A549 (cell line): ENCODE data around the gene HIGD1A. TPM values are rescaled to one million over a fixed set of nuclear protein-coding genes. Genes with fewer than 3 reads are reported as not detected.

Source experiments
- ATAC-seq, 2 experiments: fragments of 200-7000 bp in 1 of 2; fragments of >200 bp in 1 of 2; cut with Nextera tagmentation in 1 of 2; cut with Tn5 transposase in 1 of 2; 3 replicates each; pipeline versions ENCODE4 v1.8.0 to v1.9.1; 2018 to 2020; ENCODE audit warnings: mild to moderate bottlenecking in 1 of 2, moderate library complexity in 1 of 2
- CTCF ChIA-PET: fragments of 300-600 bp; sonication (Branson Sonifier 250); formaldehyde crosslinking; extraction: SDS; loops from one replicate; lab custom pipeline; 2021; ENCODE audit warnings: antibody characterized with exemption, inconsistent platforms; lab: Yijun Ruan, JAX
- POLR2A ChIA-PET: fragments of 350-600 bp; formaldehyde crosslinking; extraction: SDS; loops from one replicate; lab custom pipeline; 2021; ENCODE audit warnings: antibody characterized with exemption, inconsistent platforms; lab: Yijun Ruan, JAX
- DNase-seq, 2 experiments: peaks; one replicate each; pipeline versions ENCODE4 v3.0.0 to v3.0.0-alpha.2; 2011 to 2016; ENCODE audit warnings: low read depth in 1 of 2, low spot score in 1 of 2
- FAIRE-seq: peaks from 2 replicates; lab custom pipeline; 2011; peaks lifted over from hg19 to GRCh38; lab: Jason Lieb, UNC
- H3K27ac ChIP-seq, 2 experiments: fragments of >200 bp; sonication (Bioruptor Twin); formaldehyde crosslinking; 3 replicates each; pipeline ENCODE4 v1.5.1; 2016 to 2017
- H3K4me1 ChIP-seq: fragments of >200 bp; sonication (Bioruptor Twin); formaldehyde crosslinking; 3 replicates; pipeline ENCODE4 v1.6.1; 2016
- H3K4me2 ChIP-seq: fragments of >200 bp; sonication (Bioruptor Twin); formaldehyde crosslinking; 3 replicates; pipeline ENCODE4 v1.6.1; 2016
- H3K4me3 ChIP-seq: fragments of >200 bp; sonication (Bioruptor Twin); formaldehyde crosslinking; 3 replicates; pipeline ENCODE4 v1.5.1; 2016
- H3K9me3 ChIP-seq: fragments of >200 bp; sonication (Bioruptor Twin); formaldehyde crosslinking; 3 replicates; pipeline ENCODE4 v1.6.1; 2016
- CBX2 ChIP-seq: fragments of 200-600 bp; sonication (generic); IDR thresholded peaks from 2 replicates; pipeline ENCODE4 v1.6.1; 2016; ENCODE audit warnings: low read depth, mild to moderate bottlenecking, borderline replicate concordance
- CEBPB ChIP-seq, 2 experiments: fragments of >200 bp in 1 of 2; sonication (Bioruptor Twin) in 1 of 2; formaldehyde crosslinking in 1 of 2; IDR thresholded peaks; 2 replicates each; pipeline ENCODE4 v1.6.1; 2012 to 2016
- CHD4 ChIP-seq: fragments of 200-600 bp; sonication (generic); IDR thresholded peaks from 2 replicates; pipeline ENCODE4 v1.6.1; 2016; ENCODE audit warnings: antibody characterized with exemption, mild to moderate bottlenecking, borderline replicate concordance
- EHF ChIP-seq: fragments of 250-450 bp; sonication (Bioruptor Pico); IDR thresholded peaks from 2 replicates; pipeline ENCODE4 v1.5.0; 2020; ENCODE audit warnings: mild to moderate bottlenecking
- HDAC2 ChIP-seq: fragments of 200-600 bp; sonication (generic); IDR thresholded peaks from 2 replicates; pipeline ENCODE4 v1.6.1; 2016
- HEYL ChIP-seq: fragments of 250-450 bp; sonication (Bioruptor Pico); IDR thresholded peaks from 2 replicates; pipeline ENCODE4 v1.8.0; 2021; ENCODE audit warnings: mild to moderate bottlenecking, moderate library complexity
- HOXA7 ChIP-seq: fragments of 250-450 bp; sonication (Bioruptor Pico); IDR thresholded peaks from 2 replicates; pipeline ENCODE4 v1.5.0; 2020; ENCODE audit warnings: mild to moderate bottlenecking, moderate library complexity
- JUN ChIP-seq, 2 experiments: fragments of >200 bp; sonication (Bioruptor Twin); formaldehyde crosslinking; IDR thresholded peaks; 2 replicates in 1 of 2; 3 replicates in 1 of 2; pipeline ENCODE4 v1.6.1; 2016 to 2017
- JUNB ChIP-seq: fragments of >200 bp; sonication (Bioruptor Twin); formaldehyde crosslinking; IDR thresholded peaks from 2 replicates; pipeline ENCODE4 v1.6.1; 2016
- KDM1A ChIP-seq: fragments of 200-600 bp; sonication (generic); IDR thresholded peaks from 2 replicates; pipeline ENCODE4 v1.6.1; 2016; ENCODE audit warnings: low read depth, mild to moderate bottlenecking
- MAFK ChIP-seq: fragments of 450-650 bp; IDR thresholded peaks from 2 replicates; pipeline ENCODE4 v1.6.1; 2014; ENCODE audit not compliant: partially characterized antibody
- MAZ ChIP-seq: fragments of 150-350 bp; IDR thresholded peaks from 2 replicates; pipeline ENCODE4 v1.6.1; 2014; ENCODE audit warnings: antibody characterized with exemption, low read depth, low read length, borderline replicate concordance
- NFE2L2 ChIP-seq: fragments of 150-350 bp; conservative IDR thresholded peaks from 2 replicates; pipeline ENCODE4 v1.6.1; 2014; ENCODE audit warnings: low read length
- RAD21 ChIP-seq, 2 experiments: fragments of >200 bp in 1 of 2; sonication (Bioruptor Twin) in 1 of 2; formaldehyde crosslinking in 1 of 2; IDR thresholded peaks in 1 of 2; conservative IDR thresholded peaks in 1 of 2; 2 replicates in 1 of 2; 3 replicates in 1 of 2; pipeline ENCODE4 v1.6.1; 2012 to 2018; ENCODE audit warnings: inconsistent platforms in 1 of 2
- RCOR1 ChIP-seq: fragments of 150-350 bp; IDR thresholded peaks from 2 replicates; pipeline ENCODE4 v1.6.1; 2014; ENCODE audit warnings: antibody characterized with exemption, low read length, low read depth
- RFX5 ChIP-seq: fragments of 450-650 bp; IDR thresholded peaks from 2 replicates; pipeline ENCODE4 v1.7.1; 2014; ENCODE audit warnings: antibody characterized with exemption, mild to moderate bottlenecking, moderate library complexity
- SREBF2 ChIP-seq: fragments of 450-650 bp; IDR thresholded peaks from 2 replicates; pipeline ENCODE4 v1.6.1; 2014; ENCODE audit warnings: mild to moderate bottlenecking, moderate library complexity
- TFCP2L1 ChIP-seq: fragments of 250-450 bp; sonication (Bioruptor Pico); IDR thresholded peaks from 2 replicates; pipeline ENCODE4 v1.5.0; 2021; ENCODE audit warnings: mild to moderate bottlenecking
- ZC3H11A ChIP-seq: fragments of 450-650 bp; IDR thresholded peaks from 2 replicates; pipeline ENCODE4 v1.6.1; 2014; ENCODE audit warnings: antibody characterized with exemption, mild to moderate bottlenecking
- ZNF302 ChIP-seq: fragments of 250-450 bp; sonication (Bioruptor Pico); IDR thresholded peaks from 2 replicates; pipeline ENCODE4 v1.9.0; 2021; ENCODE audit warnings: inconsistent platforms, mild to moderate bottlenecking, moderate library complexity
- WGBS: methylation state at CpG from one replicate; pipeline ENCODE4 v1.1.6; 2017; ENCODE audit errors: missing lambda C conversion rate; 5-methylcytosine and 5-hydroxymethylcytosine counted together
- polyA plus RNA-seq, 4 experiments: library from polyadenylated mRNA; depleted of rRNA in 3 of 4; stranded (reverse); fragments of >200 nt; fragmentation: RNase III in 1 of 4; extraction: RNeasy Plus Mini Kit Qiagen cat#74134 plus additional on column Dnase treatment in 1 of 4; gene quantifications; 2 replicates in 3 of 4; 3 replicates in 1 of 4; pipeline ENCODE4 v1.2.3, GENCODE V29; 2011 to 2017
- TF ChIP-seq, protein P1 (sequence below): fragments of 250-450 bp; sonication (Bioruptor Pico); IDR thresholded peaks from 2 replicates; pipeline ENCODE4 v1.5.0; 2020; ENCODE audit warnings: low read depth, mild to moderate bottlenecking, moderate library complexity
- TF ChIP-seq, protein P2 (sequence below): fragments of 450-650 bp; IDR thresholded peaks from 2 replicates; pipeline ENCODE4 v1.6.1; 2014; ENCODE audit warnings: antibody characterized with exemption
- TF ChIP-seq, protein P3 (sequence below): fragments of 200-600 bp; sonication (generic); IDR thresholded peaks from 2 replicates; pipeline ENCODE4 v1.6.1; 2016; ENCODE audit warnings: antibody characterized with exemption, mild to moderate bottlenecking, moderate library complexity

HIGD1A gene
- polyA plus RNA-seq, 2 of the 4 experiments (the other 2 are of a cell fraction): 146 to 158 TPM

DNA sequence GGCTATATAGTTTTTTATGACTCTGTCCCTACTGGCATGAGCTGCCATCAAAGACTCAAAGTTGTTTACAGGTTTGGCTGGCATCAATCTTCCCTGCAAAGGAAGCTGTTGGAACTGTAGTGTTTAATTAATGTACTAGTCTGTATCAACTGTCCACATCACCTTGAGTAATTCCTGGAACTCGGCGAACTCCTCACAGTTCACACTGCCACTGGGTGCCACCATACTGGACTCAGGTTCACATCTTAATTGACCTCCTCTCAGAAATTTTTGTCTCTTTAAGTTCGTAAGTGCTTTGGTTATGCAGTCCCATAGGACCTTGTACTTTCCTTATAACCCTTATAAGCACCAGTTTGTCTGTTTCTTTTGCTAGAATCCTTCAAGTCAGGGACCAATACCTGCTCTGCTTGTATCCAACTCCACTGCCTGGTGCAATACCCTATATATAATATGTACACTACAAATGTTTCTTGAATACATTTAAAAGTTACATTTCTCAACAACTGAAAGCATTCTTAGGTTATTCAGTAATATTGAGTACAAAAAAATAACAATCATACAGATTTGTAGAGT lies 3.2 kb downstream of the HIGD1A start:
- ChIA-PET POLR2A (no interaction called here), CTCF (interaction anchor here (1.1 to 1.7 kb wide), 3 partner anchors 16 to 39 kb away, joined by 5 to 7 read pairs (median 5); no protein-coding TSS in a partner anchor)
- WGBS: 95% methylated on average over 3 of the region's 3 CpGs
- H3K9me3 ChIP-seq: no peaks in the 10 kb centered on the region
- ATAC-seq (no peak), FAIRE-seq (no peak), DNase-seq (no peak)
- no peak overlapping the region for H3K4me2 ChIP-seq
- peaks cover 12% of the 10 kb centered on the region for H3K4me1 ChIP-seq
- TF ChIP-seq RAD21 (conservative IDR thresholded peaks at IDR 0.05 in 1 of 2, IDR thresholded peaks at IDR 0.05 in 1 of 2) (no peak), MAZ (no peak), HDAC2 (no peak), RFX5 (no peak), SREBF2 (no peak), MAFK (no peak), ZC3H11A (no peak), JUNB (no peak), CBX2 (no peak), JUN (IDR thresholded peaks at IDR 0.05) (no peak), ZNF302 (CRISPR knock-in tag) (no peak)
- TF ChIP-seq, protein P1, sequence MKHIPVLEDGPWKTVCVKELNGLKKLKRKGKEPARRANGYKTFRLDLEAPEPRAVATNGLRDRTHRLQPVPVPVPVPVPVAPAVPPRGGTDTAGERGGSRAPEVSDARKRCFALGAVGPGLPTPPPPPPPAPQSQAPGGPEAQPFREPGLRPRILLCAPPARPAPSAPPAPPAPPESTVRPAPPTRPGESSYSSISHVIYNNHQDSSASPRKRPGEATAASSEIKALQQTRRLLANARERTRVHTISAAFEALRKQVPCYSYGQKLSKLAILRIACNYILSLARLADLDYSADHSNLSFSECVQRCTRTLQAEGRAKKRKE (CRISPR knock-in tag): no peak
- TF ChIP-seq, protein P2, sequence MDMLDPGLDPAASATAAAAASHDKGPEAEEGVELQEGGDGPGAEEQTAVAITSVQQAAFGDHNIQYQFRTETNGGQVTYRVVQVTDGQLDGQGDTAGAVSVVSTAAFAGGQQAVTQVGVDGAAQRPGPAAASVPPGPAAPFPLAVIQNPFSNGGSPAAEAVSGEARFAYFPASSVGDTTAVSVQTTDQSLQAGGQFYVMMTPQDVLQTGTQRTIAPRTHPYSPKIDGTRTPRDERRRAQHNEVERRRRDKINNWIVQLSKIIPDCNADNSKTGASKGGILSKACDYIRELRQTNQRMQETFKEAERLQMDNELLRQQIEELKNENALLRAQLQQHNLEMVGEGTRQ: no peak
- TF ChIP-seq, protein P3, sequence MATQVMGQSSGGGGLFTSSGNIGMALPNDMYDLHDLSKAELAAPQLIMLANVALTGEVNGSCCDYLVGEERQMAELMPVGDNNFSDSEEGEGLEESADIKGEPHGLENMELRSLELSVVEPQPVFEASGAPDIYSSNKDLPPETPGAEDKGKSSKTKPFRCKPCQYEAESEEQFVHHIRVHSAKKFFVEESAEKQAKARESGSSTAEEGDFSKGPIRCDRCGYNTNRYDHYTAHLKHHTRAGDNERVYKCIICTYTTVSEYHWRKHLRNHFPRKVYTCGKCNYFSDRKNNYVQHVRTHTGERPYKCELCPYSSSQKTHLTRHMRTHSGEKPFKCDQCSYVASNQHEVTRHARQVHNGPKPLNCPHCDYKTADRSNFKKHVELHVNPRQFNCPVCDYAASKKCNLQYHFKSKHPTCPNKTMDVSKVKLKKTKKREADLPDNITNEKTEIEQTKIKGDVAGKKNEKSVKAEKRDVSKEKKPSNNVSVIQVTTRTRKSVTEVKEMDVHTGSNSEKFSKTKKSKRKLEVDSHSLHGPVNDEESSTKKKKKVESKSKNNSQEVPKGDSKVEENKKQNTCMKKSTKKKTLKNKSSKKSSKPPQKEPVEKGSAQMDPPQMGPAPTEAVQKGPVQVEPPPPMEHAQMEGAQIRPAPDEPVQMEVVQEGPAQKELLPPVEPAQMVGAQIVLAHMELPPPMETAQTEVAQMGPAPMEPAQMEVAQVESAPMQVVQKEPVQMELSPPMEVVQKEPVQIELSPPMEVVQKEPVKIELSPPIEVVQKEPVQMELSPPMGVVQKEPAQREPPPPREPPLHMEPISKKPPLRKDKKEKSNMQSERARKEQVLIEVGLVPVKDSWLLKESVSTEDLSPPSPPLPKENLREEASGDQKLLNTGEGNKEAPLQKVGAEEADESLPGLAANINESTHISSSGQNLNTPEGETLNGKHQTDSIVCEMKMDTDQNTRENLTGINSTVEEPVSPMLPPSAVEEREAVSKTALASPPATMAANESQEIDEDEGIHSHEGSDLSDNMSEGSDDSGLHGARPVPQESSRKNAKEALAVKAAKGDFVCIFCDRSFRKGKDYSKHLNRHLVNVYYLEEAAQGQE: no peak
- TF ChIP-seq, all 56 proteins: peak for 0
- H3K4me3 ChIP-seq: no peak overlapping the region
- H3K27ac ChIP-seq: no peak overlapping the region

DNA sequence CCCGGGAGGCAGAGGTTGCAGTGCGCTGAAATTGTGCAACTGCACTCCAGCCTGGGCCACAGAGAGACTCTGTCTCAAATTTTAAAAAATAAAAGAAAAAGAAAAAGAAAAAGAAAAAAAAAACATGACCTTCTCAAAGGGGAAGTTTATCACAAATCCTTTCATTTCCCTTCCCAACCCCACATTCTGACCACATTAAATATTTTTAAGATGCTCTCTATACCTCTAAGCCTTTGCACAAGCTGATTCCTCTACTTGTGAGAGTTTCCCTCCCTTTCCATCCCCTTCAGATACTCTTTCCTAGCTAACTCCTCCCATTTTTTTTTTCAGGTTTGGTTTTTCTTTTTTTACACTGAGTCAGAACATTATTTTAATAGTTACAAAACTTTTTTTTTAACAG lies 4.0 kb downstream of the HIGD1A start:
- WGBS: 93% methylated on average over 2 of the region's 2 CpGs
- ATAC-seq: no peak
- Histone ChIP-seq H3K4me2 (no peak overlapping the region), H3K9me3 (no peaks in the 10 kb centered on the region), H3K4me3 (no peak overlapping the region), H3K27ac (no peak overlapping the region), H3K4me1 (peaks cover 12% of the 10 kb centered on the region)
- ChIA-PET CTCF (interaction anchor here (0.9 to 1.7 kb wide), 4 partner anchors 17 to 39 kb away, joined by 4 to 7 read pairs (median 5); no protein-coding TSS in a partner anchor), POLR2A (no interaction called here)
- no peak for FAIRE-seq
- no peak for DNase-seq
- no peak for TF ChIP-seq SREBF2
- TF ChIP-seq RCOR1: no peak
- no peak for TF ChIP-seq TFCP2L1 (CRISPR knock-in tag)
- TF ChIP-seq CEBPB (IDR thresholded peaks at IDR 0.05): no peak
- TF ChIP-seq HEYL (CRISPR knock-in tag): no peak
- TF ChIP-seq HOXA7 (CRISPR knock-in tag): no peak
- no peak for TF ChIP-seq CHD4
- no peak for TF ChIP-seq KDM1A
- no peak for TF ChIP-seq RFX5
- TF ChIP-seq NFE2L2: no peak
- no peak for TF ChIP-seq EHF
